CD4-positive, alpha-beta T cell (primary cell): ENCODE data around the gene GNAO1. TPM values are rescaled to one million over a fixed set of nuclear protein-coding genes. Genes with fewer than 3 reads are reported as not detected.

Source experiments
- ATAC-seq: fragments of 200-7000 bp; cut with Tn5 transposase; one replicate; pipeline ENCODE4 v1.10.0; 2022; ENCODE audit warnings: mild to moderate bottlenecking; ENCODE audit not compliant: poor library complexity
- CTCF ChIA-PET: fragments of 350-600 bp; sonication (Branson Sonifier 250); formaldehyde crosslinking; loops from one replicate; lab custom pipeline; 2021; ENCODE audit warnings: antibody characterized with exemption, inconsistent platforms; lab: Charles Lee
- POLR2A ChIA-PET: fragments of 350-600 bp; sonication (Branson Sonifier 250); formaldehyde crosslinking; loops from one replicate; lab custom pipeline; 2021; ENCODE audit warnings: antibody characterized with exemption, inconsistent platforms; lab: Charles Lee
- DNase-seq, 14 experiments: peaks; one replicate each; pipeline ENCODE4 v3.0.0-alpha.2; 2013 to 2020; ENCODE audit warnings: mixed read lengths in 2 of 14
- H3K27ac ChIP-seq, 2 donors: one replicate each; pipeline versions ENCODE4 v1.5.1 to v1.7.0; 2013; ENCODE audit warnings: low read length in 2 of 2, low read depth in 1 of 2, mild to moderate bottlenecking in 1 of 2
- H3K27me3 ChIP-seq, 2 experiments: 1 replicate in 1 of 2; 2 replicates in 1 of 2; pipeline versions ENCODE4 v1.6.1 to v1.7.0; 2013; ENCODE audit warnings: low read length in 2 of 2, control low read depth in 1 of 2, mild to moderate bottlenecking in 1 of 2, moderate library complexity in 1 of 2; ENCODE audit not compliant: insufficient read depth in 2 of 2, control insufficient read depth in 1 of 2
- H3K36me3 ChIP-seq: one replicate; pipeline ENCODE4 v1.6.1; 2013; ENCODE audit warnings: low read length, control low read depth; ENCODE audit not compliant: insufficient read depth
- H3K4me1 ChIP-seq: one replicate; pipeline ENCODE4 v1.6.1; 2013; ENCODE audit warnings: low read length, control low read depth; ENCODE audit not compliant: insufficient read depth
- H3K4me3 ChIP-seq: one replicate; pipeline ENCODE4 v1.5.1; 2013; ENCODE audit warnings: mild to moderate bottlenecking, low read length, moderate library complexity
- H3K9me3 ChIP-seq, 2 experiments: 1 replicate in 1 of 2; 2 replicates in 1 of 2; pipeline versions ENCODE4 v1.6.1 to v1.7.0; 2013; ENCODE audit warnings: low read length in 2 of 2, mild to moderate bottlenecking in 2 of 2, control low read depth in 1 of 2, moderate library complexity in 1 of 2; ENCODE audit not compliant: control insufficient read depth in 1 of 2, insufficient read depth in 1 of 2
- H3K27ac Mint-ChIP-seq: one replicate; pipeline ENCODE4 v1.8.0; 2020; ENCODE audit warnings: mixed read lengths
- H3K27me3 Mint-ChIP-seq: one replicate; pipeline ENCODE4 v1.8.0; 2021; ENCODE audit warnings: mixed read lengths
- H3K36me3 Mint-ChIP-seq: one replicate; pipeline ENCODE4 v1.8.0; 2021; ENCODE audit warnings: low read depth, mixed read lengths
- H3K4me1 Mint-ChIP-seq: one replicate; pipeline ENCODE4 v1.8.0; 2021; ENCODE audit warnings: low read depth, mixed read lengths
- H3K4me3 Mint-ChIP-seq: one replicate; pipeline ENCODE4 v1.8.0; 2020; ENCODE audit warnings: mild to moderate bottlenecking, mixed read lengths
- H3K9me3 Mint-ChIP-seq: one replicate; pipeline ENCODE4 v1.8.0; 2020; ENCODE audit warnings: mixed read lengths
- intact Hi-C, 2 experiments: fragments of 100-400 bp; cut with DNase I in 1 of 2; cut with micrococcal nuclease in 1 of 2; formaldehyde crosslinking; loops; one replicate each; pipeline versions ENCODE4 v1.15.1 to v1.9.0; 2023 to 2025; cut with DNase I, micrococcal nuclease
- total RNA-seq, 174 experiments: library from RNA in 2 of 174; stranded (reverse) in 2 of 174; gene quantifications; one replicate each; pipeline ENCODE4 v1.2.3 and lab custom pipeline; 2021 to 2026
- TF ChIP-seq, protein P1 (sequence below): fragments of 200-600 bp; IDR thresholded peaks from one replicate; pipeline ENCODE4 v1.8.0; 2022; ENCODE audit warnings: antibody characterized with exemption, mild to moderate bottlenecking

Gene GNAO1
- total RNA-seq, 2 experiments from 2014 or later, result 7.3 to 7.9 TPM

- Histone ChIP-seq H3K9me3 (no peaks in the 10 kb centered on the region), H3K36me3 (no peaks in the 10 kb centered on the region), H3K4me3 (no peak overlapping the region), H3K27me3 (no peaks in the 10 kb centered on the region), H3K4me1 (no peaks in the 10 kb centered on the region), H3K27ac (no peak overlapping the region)
- DNase-seq, result no peak
- no peak for ATAC-seq
- ChIA-PET CTCF (no interaction called here), POLR2A (no interaction called here)
- H3K4me3 Mint-ChIP-seq, result no peak overlapping the region
- H3K36me3 Mint-ChIP-seq, result no peaks in the 10 kb centered on the region
- TF ChIP-seq, protein P1, sequence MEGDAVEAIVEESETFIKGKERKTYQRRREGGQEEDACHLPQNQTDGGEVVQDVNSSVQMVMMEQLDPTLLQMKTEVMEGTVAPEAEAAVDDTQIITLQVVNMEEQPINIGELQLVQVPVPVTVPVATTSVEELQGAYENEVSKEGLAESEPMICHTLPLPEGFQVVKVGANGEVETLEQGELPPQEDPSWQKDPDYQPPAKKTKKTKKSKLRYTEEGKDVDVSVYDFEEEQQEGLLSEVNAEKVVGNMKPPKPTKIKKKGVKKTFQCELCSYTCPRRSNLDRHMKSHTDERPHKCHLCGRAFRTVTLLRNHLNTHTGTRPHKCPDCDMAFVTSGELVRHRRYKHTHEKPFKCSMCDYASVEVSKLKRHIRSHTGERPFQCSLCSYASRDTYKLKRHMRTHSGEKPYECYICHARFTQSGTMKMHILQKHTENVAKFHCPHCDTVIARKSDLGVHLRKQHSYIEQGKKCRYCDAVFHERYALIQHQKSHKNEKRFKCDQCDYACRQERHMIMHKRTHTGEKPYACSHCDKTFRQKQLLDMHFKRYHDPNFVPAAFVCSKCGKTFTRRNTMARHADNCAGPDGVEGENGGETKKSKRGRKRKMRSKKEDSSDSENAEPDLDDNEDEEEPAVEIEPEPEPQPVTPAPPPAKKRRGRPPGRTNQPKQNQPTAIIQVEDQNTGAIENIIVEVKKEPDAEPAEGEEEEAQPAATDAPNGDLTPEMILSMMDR, result no peak
- no peaks in the 10 kb centered on the region for H3K9me3 Mint-ChIP-seq
- no peak overlapping the region for H3K27ac Mint-ChIP-seq
- no peaks in the 10 kb centered on the region for H3K4me1 Mint-ChIP-seq
- H3K27me3 Mint-ChIP-seq, result no peaks in the 10 kb centered on the region
- intact Hi-C loops, result no loop called here
Measured at GRCh38 chr16:56244612-56245011, 53.3 kb downstream of the GNAO1 start.

- Mint-ChIP-seq H3K36me3 (no peaks in the 10 kb centered on the region), H3K27ac (no peak overlapping the region), H3K27me3 (no peaks in the 10 kb centered on the region), H3K4me1 (no peaks in the 10 kb centered on the region), H3K9me3 (no peaks in the 10 kb centered on the region), H3K4me3 (no peak overlapping the region)
- ChIA-PET POLR2A (no interaction called here), CTCF (no interaction called here)
- Histone ChIP-seq H3K27me3 (no peaks in the 10 kb centered on the region), H3K27ac (no peak overlapping the region), H3K4me3 (no peak overlapping the region), H3K4me1 (no peaks in the 10 kb centered on the region), H3K9me3 (no peaks in the 10 kb centered on the region), H3K36me3 (no peaks in the 10 kb centered on the region)
- TF ChIP-seq, protein P1, result no peak
- intact Hi-C loops, result no loop called here
- ATAC-seq, result no peak
- no peak for DNase-seq
Measured at GRCh38 chr16:56245197-56245596, 53.9 kb downstream of the GNAO1 start.

GRCh38 chr16:56246051-56246817, 54.9 kb downstream of the GNAO1 start:
- H3K9me3 Mint-ChIP-seq, result no peaks in the 10 kb centered on the region
- no peaks in the 10 kb centered on the region for H3K27me3 ChIP-seq
- H3K27ac ChIP-seq, result no peak overlapping the region
- no peak overlapping the region for H3K4me3 ChIP-seq
- no peak overlapping the region for H3K27ac Mint-ChIP-seq
- no peaks in the 10 kb centered on the region for H3K9me3 ChIP-seq
- TF ChIP-seq, protein P1, result no peak
- DNase-seq (no peak), ATAC-seq (no peak)
- H3K27me3 Mint-ChIP-seq, result no peaks in the 10 kb centered on the region
- no peaks in the 10 kb centered on the region for H3K36me3 Mint-ChIP-seq
- intact Hi-C loops, result no loop called here
- H3K4me1 Mint-ChIP-seq, result no peaks in the 10 kb centered on the region
- ChIA-PET CTCF (no interaction called here), POLR2A (no interaction called here)
- H3K4me3 Mint-ChIP-seq, result no peak overlapping the region
- no peaks in the 10 kb centered on the region for H3K4me1 ChIP-seq
- no peaks in the 10 kb centered on the region for H3K36me3 ChIP-seq
